SH-SY5Y (cell line): Measurements from ENCODE around the gene CPNE5.

Experiments
- GATA2 ChIP-seq: IDR thresholded peaks from 2 replicates; pipeline ENCODE4 v1.6.1; 2011; ENCODE audit warnings: mild to moderate bottlenecking, low read depth, low read length
- GATA3 ChIP-seq: IDR thresholded peaks from 2 replicates; pipeline ENCODE4 v1.6.1; 2011; ENCODE audit warnings: low read depth, mild to moderate bottlenecking, low read length, moderate library complexity

DNA sequence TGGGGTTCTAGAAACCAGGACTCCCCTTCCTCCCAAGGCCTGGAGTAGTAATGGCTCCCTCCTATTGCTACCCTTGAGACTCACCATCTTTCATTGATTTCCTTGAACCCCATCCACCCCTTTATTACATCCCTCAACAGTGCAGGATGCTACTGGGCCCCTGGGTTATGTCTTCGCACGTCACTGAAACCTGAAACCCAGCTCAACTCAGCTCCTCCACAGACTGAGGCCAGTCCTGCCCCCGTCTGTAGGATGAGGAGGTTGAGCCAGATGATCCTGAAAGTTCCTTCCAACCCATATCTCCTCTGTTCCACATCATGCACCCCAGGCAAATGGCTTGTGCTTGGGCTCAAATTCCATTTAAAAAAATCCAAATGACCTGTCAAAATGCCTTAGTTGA is 21.4 kb downstream of the CPNE5 start:
- TF ChIP-seq GATA2 = no peak
- TF ChIP-seq GATA3 = no peak
